ENCODE data around the gene SERPINA4.
"Not testable (repeated sequence)": the region's sequence is repeated elsewhere in the genome, so short reads cannot be mapped to it uniquely, and the experiment has no call there.

SERPINA4 gene

DNA sequence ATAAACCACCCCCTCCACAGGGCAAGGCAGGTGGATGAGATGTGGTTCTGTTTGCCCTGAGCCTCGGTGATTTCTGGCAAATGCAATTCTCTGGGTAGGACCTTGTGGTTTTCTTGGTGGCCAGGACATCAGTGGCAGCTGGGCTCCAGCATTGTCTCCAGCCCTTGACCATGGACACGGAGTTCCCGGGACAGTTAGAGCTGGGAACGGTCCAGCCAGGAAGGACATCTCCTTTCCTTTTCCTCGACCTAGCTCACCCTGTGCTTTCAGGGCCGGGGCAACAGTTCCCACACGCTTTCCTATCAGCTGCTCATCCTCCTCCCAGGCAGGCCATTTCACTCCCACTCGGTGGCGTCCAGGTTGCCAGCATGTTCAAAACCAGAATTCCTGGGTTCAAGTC is 9.2 kb downstream of the SERPINA4 start:
- DNase-seq: no peak

DNA sequence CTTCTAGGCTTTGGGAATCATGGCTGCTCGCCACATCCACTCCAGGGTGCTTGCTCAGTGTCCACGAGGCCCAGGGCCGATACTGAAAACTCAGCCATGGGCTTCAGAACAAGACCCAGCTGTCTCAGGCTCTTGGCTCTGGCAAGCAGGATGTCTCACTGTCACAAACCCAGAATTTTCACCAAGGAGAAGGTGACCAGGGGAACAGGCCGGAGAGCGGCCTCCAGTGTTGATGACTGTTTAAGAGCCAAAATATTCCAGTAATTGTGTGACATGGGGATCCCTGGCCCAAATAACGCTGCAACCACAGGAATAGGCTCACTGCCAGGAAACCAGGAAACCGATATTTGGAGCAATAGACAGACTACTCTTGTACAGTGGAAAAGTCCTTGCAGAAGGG is 10.2 kb downstream of the SERPINA4 start:
- no peak for DNase-seq

DNA sequence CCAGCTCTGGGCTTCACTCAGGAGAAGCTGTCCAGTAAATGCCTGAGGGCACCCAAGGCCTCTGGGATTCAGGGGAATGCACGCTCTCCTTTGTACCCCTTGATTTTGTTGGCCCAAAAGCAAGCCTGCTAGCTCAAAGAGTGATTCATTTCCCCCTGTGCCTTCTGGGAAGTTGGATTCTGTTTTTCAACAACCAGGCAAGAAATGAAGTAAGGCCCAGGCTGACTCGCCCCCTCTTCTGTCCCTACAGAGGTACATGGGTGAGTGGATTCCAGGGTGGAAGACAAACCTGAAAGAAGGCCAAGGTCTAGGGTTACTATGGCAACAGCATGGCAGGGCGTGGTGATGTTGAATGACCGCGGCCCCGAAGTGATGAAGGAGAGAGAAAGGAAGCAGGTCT is 10.7 kb downstream of the SERPINA4 start:
- peak; percentile 32 for DNase-seq

DNA sequence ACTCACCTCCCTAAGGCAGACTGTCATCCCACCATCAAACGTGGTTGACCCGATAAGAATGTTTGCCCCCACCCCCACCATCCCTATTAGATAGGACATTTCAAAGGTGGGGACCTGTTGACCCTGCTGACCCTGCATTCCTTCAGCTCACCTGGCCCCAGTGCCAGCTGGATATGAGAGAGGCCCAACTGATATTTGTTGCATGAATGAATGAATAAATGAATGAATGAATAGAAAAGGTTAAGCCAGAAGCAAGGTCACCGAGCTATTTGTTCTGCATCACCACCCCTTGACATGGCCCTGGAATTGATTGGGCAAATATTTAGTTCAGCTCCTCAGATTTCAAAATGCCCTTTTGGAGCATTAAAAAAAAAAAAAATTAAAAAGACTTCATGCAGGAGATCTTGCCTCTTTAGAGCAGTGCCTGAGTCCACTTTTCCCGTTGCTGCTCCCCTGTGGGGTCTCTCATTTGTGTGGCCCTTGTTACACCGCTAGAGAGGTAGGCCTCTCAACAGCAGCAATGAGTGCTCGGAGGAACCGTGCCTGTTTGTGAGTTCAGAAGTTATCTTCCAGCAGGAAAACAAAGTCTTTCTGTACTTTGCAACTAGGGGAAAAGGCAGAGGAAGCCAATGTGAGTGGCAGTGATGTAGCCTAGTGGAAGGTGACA is 11.5 kb downstream of the SERPINA4 start:
- DNase-seq: no peak

DNA sequence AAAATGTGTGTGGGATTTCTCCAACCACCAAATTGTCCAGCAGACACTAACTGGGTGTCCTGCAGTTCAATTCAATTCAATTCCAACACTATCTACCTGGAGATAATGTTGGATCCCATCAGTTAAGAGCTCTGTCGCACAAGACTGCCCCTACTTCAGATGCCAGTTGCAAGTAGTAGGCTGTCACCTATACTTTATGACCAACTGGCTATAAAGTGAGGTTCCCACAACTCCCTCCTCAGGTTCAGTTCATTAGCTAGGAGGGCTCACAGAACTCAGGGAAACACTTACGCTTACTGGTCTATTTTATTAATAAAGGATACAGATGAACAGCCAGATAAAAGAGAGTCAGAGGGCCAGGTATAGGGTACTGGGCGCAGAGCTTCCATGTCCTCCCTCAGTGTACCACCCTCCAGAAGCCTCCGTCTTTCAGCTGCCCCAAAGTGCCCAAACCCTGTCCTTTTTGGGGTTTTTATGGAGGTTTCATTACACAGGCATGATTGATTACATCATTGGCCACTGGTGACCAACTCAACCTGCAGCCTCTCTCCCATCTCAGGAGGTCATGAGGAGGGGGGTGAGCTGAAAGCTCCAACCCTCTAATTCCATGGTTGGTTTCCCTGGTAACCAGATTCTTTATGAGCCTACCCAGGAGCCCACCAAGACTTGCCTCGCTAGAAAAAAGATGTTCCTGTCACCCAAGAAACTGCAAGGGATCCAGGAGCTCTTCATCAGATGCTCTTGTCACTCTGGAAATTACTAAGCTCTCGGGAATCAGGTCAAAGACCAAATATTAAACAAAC is 12.4 kb downstream of the SERPINA4 start:
- no peak for DNase-seq

DNA sequence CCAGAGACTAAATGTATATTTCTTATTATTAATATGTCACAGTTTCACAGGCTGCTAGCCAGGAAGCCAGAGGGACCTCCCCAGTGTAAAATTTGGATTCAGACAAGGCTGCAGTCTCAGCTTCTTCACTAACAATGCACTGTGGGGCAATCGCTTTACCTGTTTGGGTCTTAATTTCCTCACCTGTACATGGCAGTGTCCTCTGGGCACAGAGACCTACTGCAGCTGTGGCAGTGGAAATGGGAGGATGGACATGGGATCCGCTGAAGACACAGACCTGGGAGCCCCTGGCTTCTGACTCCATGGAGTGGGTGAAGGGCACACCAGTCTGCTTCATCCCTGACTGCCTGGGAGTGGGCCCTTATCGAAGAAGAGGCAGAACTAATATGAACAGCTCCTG is 13.1 kb downstream of the SERPINA4 start:
- DNase-seq: no peak

DNA sequence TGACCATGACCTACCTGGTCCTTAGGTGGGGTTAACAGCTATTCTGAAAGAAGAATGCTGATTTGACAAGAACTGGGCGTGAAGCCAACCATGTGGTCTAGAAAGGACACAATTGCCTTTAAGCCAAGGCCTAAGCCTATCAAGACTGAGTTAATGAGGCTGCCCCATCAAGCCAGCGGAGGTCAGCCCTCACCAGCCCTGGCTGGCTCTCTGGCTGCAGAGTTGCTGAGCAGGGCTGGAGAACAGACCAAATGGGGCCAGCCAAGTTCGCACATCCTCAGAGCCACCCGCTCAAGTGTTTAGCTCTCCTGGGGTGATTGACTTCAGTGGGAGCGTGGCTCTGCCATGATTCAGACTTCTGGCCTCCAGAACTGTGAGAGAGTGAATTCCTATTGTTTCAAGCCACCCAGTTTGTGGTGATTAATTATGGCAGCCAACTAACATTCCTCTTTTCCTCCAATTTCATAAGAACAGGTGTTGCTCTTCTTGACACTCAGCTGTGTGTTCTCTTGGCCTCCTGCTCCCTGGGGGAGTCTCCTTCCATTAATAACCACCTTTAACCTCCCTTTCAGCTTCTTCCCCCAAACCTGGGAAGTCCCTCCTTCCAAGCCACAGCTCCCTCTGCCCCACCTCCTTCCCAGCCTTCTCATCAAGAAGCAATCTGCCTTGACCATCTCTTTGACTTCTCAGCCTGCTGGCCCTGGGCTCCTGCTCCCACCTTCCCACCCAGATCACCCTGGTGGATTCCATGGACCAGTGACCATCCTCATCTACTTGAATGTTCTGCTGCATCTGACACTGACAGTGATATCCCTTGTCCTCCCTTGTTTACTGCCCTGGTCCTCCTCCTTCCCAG is 14.7 kb downstream of the SERPINA4 start:
- DNase-seq: peak; percentile 51

DNA sequence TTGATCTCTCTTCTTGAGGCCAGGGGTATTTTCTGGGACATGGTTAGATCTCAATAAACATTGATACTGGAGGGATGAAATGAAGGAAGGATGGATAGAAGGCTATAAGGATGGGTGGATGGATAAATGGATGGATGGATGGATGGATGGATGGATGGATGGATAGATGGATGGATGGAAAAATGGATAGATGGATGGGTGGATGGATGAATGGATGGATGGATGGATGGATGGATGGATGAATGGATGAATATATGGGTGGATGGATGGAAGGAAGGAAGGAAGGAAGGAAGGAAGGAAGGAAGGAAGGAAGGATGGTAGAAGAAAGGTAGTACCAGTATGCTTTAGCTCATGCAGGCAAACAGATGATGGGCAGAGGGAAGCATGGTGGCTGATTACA is 16.2 kb downstream of the SERPINA4 start:
- DNase-seq: not testable (repeated sequence)

DNA sequence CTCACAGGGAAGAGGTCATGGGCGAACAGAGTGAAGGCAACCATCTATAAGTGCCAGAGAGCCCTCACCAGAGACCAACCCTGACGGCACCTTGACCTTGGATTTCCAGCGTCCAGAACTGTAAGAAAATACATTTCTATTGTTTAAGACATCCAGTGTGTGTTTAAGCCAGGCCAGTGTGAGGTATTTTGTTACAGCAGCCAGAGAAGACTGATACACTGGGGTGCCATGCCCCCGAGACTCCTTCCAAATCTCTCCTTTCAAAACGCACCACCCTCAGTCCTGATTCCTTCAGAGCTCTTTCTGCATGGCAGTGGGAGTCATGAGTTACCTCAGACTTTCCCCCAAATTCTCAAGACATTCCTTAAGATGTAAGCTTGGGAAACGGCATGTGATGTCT is 17.5 kb downstream of the SERPINA4 start:
- no peak for DNase-seq

DNA sequence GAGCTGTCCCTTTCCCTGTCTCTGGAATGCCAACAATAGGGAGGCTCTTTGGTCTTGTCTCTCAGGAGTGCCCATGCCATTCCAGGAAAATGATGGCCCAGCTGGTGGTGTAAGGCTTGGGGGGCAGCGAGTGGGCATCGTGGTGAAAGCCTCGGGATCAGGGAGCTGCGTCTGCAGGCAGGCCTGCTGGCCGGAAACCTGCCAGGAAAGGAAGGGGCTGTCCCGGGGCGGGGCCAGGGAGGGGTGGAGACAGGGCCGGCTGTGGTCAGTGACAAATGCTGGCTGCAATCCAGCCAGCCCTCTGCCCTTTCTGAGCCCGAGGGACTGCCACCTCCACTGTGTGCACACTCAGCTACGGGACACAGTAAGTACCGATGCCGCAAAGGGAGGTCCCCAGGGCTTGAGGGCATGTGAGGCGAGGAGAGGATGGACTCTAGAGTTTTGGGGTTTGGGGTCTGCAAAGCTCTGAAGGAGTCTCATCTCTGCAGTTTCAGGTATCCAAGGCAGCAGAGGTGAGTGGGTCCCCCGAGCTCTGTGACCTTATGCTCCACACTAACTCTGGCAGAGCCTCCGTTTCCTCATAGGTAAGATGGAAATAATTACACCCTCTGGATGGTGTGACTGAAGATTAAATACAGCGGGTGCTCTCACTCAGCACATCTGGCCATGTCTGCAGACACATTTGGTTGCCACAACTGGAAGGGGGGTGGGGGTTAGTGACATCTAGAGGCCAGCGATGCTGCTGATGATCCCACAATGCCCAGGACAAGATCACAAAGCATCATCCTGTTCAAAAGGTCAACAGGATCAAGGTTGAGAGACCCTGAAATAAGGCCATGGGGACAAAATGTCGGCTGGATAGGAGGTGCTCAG is 20.1 kb downstream of the SERPINA4 start, which contains the start of gene SERPINA5:
TSS of gene SERPINA5 (plus strand) at position 300 of the 873 bp plus-strand sequence. CDS start 5,937 bp downstream, outside the sequence.
- peak; percentile 21 for DNase-seq

DNA sequence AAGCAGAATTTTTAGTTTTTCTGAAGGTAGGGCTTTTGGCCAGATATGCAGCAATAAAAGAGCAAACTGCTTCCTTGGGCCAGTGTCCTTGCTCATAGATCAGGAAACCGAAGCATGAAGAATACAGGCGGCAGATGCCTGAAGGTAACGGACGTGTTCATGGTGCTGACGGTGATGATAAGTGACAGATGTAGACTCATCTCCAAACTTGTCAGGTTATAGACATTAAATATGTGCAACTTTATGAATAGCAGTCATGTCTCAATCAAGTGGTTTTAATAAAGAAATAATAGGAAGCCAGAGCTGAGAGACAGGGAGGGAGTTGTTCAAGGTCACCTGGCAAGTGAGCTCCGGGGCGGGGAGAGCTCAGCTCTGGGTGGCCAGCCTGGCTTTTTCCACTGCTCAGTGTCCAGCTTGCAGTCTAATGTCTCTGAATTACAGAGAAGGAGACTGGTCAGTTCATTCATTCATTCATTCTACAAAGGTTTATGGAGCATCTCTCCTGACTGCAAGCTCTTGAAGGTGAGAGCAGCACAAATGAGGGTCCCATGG is 21.0 kb downstream of the SERPINA4 start:
- no peak for DNase-seq

DNA sequence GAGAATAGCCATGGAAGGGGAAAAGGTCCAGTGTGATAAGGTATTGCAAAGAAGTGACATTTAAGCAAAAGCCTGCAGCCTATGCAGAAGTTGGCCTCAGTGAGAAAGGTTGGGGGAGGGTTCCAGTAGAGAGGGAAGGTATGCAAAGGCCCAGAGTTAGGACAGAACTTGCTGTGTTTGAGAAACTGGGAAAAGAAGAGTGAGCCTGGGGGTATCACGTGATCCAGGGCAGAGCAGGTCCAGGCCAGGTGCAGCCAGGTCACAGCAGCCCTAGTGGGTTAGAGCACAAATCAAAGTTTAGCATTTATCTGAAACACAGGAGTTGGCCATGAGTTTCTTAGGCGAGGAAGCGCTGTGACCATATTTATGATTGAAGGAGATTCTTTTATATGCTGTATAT is 21.6 kb downstream of the SERPINA4 start:
- no peak for DNase-seq

DNA sequence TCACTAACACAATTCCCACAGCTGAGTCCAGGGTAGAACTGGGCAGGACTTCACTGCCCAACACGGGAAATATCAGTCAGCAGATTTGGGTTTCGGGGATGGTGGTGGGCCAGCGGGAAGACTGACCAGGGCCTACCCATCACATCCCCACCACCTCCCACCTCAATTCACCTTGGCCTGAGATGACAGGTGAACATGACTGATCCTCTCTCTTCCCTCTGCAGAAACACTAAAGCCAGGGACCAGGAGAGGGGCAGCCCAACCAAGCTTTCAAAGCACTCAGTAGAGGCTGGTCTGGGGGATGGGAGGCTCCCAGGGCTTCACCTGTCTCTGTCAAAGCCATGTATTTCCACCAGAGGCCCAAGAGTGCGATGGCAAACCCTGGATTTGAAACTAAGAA is 22.3 kb downstream of the SERPINA4 start:
- no peak for DNase-seq

DNA sequence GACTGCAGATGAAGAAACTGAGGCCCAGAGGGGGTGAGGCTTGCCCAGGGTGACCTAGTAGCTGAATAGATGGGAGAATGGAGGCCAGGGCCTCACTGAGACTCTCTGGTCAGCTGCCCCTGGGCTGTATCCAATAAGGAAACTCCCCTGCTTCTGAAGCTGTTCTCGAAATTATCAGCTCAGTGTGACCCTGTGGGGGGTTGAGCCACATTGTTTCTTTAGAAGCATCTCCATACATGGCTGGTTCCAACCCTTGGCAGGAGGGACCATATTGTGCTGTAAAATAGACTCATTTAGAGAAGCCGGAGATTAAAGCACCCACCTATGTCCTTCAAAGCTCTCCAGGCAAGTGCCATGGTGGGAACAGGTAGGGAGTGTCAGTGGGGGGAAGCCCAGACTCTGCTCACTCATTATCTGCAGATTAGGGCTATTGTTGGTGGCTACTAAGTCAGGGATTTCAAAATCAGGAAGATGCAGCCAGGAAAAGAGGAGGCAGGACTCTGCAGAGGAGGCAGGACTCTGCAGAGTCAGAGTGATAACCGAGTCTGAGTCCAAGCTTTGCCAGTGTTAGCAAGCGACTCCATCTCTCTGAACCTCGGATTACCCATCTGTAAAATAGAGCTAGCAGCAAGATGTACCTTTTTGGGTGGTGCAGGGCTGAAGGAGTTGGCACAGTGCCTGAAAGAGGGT is 23.5 kb downstream of the SERPINA4 start:
- DNase-seq: no peak

DNA sequence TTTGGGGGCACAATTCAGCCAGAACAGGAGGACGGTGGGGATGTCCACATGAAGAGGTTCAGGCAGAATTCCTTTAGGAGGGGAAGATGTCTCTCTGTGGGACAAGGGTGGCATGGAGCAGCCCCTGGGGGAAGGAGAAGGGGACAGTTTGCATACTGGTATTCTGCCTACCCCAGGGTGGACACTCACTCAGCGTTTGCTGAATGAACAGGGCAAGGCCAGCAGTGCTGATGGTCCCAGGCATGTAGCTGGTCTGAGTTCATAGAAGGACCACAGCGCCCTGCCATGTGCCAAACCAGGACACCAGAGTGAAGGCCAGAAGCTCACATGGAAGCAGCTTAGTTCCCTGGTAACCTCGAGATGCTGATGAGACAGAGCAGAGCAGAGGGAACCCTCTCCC is 25.4 kb downstream of the SERPINA4 start:
- no peak for DNase-seq

DNA sequence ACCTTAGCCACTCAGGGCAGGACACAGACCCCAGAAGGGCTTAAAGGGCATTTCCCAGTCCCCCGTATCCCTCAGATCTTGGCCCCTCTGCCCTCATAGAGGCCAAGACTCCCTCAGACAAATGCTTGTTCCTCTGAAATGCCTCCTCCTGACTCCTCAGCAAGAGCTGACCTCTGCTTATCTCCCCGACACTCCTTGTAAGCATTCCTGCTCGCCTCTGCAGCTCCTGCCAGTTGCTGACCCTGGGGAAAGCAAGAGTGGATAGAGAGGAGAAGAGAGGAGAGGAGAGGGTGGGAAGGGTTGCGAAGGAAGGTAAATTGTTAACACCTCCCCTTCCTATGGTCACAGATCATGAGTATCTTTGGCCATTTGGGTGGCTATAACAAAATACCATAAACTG is 27.1 kb downstream of the SERPINA4 start:
- DNase-seq: no peak

DNA sequence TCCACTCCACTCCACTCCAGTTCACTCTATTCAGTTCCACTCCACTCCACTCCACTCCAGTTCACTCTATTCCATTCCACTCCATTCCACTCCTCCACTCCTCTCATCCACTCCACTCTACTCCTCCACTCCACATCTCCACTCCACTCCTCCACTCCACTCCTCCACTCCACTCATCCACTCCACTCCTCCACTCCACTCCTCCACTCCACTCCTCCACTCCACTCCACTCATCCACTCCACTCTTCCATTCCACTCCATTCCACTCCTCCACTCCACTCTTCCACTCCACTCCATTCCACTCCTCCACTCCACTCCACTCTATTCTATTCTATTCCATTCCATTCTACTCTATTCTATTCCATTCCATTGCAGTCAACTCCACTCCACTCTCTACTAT is 29.8 kb downstream of the SERPINA4 start:
- no peak for DNase-seq

DNA sequence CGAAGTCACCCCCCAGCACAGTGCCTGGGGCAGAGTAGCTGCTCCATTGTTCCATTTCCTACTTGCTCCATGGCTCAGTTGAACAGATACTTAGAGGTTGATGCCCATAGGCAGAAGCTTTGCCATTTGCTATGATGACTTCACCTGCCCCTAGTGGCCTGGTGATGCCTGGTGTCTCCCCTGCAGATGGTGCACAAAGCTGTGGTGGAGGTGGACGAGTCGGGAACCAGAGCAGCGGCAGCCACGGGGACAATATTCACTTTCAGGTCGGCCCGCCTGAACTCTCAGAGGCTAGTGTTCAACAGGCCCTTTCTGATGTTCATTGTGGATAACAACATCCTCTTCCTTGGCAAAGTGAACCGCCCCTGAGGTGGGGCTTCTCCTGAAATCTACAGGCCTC is 30.6 kb downstream of the SERPINA4 start:
- DNase-seq: no peak

DNA sequence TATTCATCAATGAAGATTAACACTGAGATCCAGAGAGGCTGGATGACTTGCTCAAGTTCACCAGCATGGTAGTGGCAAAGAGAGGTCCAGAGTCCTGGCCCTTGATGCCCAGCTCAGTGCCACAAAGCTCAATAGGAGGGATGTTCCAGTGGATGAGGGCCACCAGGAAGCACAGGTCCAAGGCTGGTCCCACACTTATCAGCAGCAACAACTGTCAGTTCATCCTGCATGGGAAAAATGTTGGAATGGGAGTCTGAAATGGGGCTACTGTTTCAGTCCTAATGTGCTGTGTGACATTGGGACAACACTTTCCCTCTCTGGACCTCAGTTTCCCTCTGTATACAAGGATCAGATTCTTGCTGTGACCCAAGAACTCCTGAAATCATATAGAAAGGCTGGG is 31.2 kb downstream of the SERPINA4 start:
- DNase-seq: no peak

DNA sequence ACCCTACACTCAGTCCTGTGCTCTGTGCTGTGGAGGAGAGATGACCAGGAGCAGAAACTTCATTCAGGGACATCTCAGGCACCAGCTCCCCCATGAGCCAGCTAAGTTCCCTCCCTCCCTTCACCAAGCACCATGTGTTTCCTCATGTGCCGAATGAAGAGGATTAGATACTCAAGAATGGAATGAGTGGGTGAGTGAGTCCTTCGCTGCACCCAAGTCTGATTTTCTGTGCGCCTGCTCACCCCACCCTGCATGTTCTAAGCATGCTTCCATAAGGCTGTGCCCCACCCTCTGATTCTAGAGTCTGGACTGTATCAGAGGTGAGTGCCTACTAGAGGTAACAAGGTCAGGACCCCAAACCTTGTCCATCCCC is 32.1 kb downstream of the SERPINA4 start:
- no peak for DNase-seq

DNA sequence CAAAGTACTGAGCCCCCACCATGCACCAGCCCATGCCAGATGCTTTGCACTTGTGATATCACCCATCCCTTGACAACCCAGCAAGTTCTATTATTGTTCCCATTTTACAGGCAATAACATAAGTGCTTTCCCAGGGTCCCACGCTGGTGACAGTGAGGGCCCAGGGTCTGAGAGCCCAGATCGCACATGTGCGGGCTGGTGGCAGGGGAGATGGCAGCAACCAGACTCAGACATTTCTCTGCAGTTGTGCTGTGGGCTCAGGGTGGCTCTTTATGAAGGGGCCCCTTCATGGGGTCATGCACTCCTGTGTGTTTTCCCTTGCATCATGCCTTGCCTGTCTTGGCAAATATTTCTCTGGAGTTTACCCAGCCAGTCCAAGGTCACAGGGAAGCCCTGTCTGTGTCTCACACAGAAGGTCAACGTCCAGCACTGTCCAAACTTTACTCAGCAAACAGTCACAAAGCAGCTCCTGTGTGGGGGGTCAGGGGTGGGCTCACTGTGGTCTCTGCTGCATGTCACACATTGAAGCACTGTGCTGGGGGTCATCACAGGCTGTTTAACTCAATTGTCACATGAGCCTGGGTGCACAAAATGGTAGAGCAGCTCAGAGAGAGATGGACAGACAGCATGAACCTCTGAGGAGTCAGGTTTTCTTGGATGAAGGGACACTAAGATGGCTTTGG is 32.6 kb downstream of the SERPINA4 start:
- no peak for DNase-seq
